ENCODE data around the gene TMEM178B. TPM values are rescaled to one million over a fixed set of nuclear protein-coding genes. Genes with fewer than 3 reads are reported as not detected.
A peak's percentile ranks its signal among the peaks of the same experiment; 100 is the strongest.

The TMEM178B gene
- total and polyA plus RNA-seq, 2 experiments from 2014 or later = 0.39 to 0.46 TPM

DNA sequence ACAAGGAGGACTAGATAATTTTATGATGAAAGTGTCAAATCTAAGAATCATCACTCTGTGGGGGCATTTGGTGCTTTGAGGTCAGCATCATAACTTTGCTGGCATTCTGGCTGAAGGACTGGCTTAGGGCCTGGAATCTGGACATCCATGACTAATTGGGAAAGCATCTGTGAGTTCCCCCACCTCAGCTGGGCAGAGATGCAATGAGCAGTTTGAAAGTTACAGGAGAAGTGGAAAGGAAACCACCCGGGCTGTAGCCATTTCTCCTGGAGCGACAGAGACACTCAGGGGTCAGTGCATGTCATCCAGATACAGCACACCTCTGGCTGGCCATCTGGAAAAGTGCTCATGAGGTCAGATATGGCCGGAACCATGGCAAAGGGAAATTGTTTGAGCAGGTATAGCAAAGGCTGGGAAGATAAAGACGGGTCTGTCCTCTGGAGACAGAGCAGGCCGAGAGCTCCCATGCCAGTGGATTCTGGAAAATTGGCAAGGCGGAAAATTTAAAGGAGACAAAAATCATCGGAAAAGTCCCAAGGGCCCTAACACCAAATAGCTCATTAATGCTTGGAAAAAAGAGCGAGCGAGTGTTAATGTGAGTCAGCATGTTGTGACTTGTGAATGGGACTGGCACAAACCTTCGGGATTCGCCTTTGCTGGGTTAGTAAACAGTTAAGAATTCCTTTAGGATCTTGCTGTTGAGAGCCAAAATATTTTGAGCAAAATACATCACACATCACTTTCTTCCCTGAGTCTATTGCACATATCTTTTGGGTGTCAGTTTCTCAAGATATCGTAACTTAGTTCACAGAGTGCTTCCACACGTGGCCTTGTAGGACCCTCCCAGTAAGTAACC lies 288.9 kb downstream of the TMEM178B start:
- Histone ChIP-seq H3K9me3 (ENCODE audit: low read depth) (no peaks in the 10 kb centered on the region), H3K4me1 (ENCODE audit: low read depth) (peaks cover 27% of the 10 kb centered on the region), H3K4me3 (no peak overlapping the region), H3K36me3 (no peaks in the 10 kb centered on the region), H3K27ac (peak overlapping the region; percentile 10), H3K27me3 (no peaks in the 10 kb centered on the region)
- peak; percentile 18 to 81 for DNase-seq (ENCODE audit: low read depth in 1 of 2, low spot score in 1 of 2)
- TF ChIP-seq, protein P1, sequence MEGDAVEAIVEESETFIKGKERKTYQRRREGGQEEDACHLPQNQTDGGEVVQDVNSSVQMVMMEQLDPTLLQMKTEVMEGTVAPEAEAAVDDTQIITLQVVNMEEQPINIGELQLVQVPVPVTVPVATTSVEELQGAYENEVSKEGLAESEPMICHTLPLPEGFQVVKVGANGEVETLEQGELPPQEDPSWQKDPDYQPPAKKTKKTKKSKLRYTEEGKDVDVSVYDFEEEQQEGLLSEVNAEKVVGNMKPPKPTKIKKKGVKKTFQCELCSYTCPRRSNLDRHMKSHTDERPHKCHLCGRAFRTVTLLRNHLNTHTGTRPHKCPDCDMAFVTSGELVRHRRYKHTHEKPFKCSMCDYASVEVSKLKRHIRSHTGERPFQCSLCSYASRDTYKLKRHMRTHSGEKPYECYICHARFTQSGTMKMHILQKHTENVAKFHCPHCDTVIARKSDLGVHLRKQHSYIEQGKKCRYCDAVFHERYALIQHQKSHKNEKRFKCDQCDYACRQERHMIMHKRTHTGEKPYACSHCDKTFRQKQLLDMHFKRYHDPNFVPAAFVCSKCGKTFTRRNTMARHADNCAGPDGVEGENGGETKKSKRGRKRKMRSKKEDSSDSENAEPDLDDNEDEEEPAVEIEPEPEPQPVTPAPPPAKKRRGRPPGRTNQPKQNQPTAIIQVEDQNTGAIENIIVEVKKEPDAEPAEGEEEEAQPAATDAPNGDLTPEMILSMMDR (IDR thresholded peaks at IDR 0.05; ENCODE audit: low read depth, low read length) = no peak

DNA sequence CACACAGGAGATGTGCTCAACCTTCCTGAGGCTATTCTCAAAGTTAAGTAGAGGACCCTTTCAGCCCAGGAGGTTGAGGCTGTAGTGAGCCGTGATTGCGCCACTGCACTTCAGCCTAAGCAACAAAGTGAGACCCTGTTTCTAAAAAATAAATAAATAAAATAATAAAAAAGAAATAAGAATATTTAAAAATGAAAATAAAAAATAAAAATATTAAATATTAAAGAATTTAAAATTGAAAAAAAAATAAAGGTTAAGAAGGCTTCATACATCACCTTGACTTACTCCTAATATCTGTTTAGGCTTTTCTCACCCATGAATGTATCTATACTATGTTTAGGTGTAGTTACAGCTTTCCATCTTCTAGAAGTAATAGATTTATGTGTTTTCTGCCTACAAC lies 289.9 kb downstream of the TMEM178B start:
- Histone ChIP-seq H3K27ac (no peak overlapping the region), H3K36me3 (no peaks in the 10 kb centered on the region), H3K9me3 (ENCODE audit: low read depth) (no peaks in the 10 kb centered on the region), H3K4me1 (ENCODE audit: low read depth) (peaks cover 27% of the 10 kb centered on the region), H3K4me3 (no peak overlapping the region), H3K27me3 (no peaks in the 10 kb centered on the region)
- no peak for DNase-seq (ENCODE audit: low read depth in 1 of 2, low spot score in 1 of 2)
- TF ChIP-seq, protein P1 (IDR thresholded peaks at IDR 0.05; ENCODE audit: low read depth, low read length) = no peak

DNA sequence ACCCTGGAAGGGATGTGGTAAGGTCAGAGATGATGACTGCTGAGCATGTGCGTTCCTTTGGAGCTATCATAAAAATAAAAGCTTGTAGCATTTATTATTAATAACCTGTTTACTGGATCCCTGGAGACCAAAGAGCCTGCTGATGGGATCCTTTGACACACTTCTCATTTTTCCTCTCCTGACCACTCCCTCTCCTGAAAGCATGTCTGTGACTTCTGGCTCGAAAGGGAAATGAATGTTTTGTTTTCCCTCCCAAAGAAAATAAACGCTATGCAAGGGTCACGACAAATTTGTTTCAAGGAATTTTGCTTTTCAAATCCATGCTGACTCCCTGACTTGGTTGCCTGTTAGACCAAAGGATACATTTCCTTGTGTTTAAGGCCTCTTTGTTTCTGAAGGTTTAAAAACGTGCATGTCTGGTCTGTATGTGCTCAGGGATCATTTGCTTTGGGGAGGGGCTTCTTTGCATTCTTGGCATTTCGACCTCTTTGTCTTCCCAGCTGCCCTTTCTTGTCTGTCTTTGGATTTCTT lies 292.3 kb downstream of the TMEM178B start:
- H3K4me1 ChIP-seq (ENCODE audit: low read depth) = peaks cover 24% of the 10 kb centered on the region
- no peak for DNase-seq (ENCODE audit: low read depth in 1 of 2, low spot score in 1 of 2)
- H3K27me3 ChIP-seq = no peaks in the 10 kb centered on the region
- no peak overlapping the region for H3K27ac ChIP-seq
- H3K9me3 ChIP-seq (ENCODE audit: low read depth) = no peaks in the 10 kb centered on the region
- TF ChIP-seq, protein P1 (IDR thresholded peaks at IDR 0.05; ENCODE audit: low read depth, low read length) = no peak
- no peak overlapping the region for H3K4me3 ChIP-seq
- H3K36me3 ChIP-seq = no peaks in the 10 kb centered on the region

DNA sequence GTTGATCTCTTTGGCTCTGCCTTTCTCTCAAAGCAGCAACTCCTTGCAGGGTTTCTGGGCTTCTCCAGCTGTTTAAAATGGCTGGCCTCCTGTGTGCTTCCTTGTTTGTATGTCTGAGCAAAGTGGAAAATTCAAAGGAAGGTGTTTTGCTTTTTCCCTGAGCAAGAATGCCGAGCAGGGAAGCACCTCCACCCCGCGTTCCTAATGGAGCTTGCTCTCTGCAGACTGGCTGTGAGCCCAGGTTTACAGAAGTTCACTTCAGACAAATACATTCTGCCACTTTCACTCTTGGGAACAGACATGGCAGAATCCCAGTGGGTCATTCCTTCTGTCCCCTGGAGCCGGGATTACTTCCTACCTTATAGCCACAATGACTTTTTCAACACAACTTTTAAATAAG lies 295.6 kb downstream of the TMEM178B start:
- no peaks in the 10 kb centered on the region for H3K27me3 ChIP-seq
- no peak overlapping the region for H3K4me3 ChIP-seq
- TF ChIP-seq, protein P1 (IDR thresholded peaks at IDR 0.05; ENCODE audit: low read depth, low read length) = no peak
- H3K36me3 ChIP-seq = no peaks in the 10 kb centered on the region
- no peak overlapping the region for H3K27ac ChIP-seq
- peaks cover 10% of the 10 kb centered on the region for H3K4me1 ChIP-seq (ENCODE audit: low read depth)
- DNase-seq (ENCODE audit: low read depth in 1 of 2, low spot score in 1 of 2) = no peak
- H3K9me3 ChIP-seq (ENCODE audit: low read depth) = no peaks in the 10 kb centered on the region

DNA sequence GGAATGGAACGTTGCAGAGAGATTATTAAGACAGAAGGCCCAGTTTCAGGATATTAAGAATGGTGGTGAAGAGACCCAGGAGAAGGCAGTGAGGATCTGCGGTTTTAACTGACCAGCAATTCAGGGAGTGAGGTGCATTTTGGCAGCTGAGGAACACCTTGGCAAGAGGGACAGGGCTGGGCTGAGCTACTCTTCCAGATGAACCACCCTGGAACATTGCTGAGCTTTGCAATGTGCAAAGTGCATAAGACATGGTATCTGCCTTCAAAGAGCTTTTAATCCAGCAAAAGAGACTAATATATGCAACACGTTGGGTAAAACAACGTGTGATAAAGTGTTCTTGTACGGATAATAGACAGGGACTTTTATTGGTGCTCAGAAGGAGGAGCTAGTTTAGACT lies 296.3 kb downstream of the TMEM178B start:
- DNase-seq (ENCODE audit: low read depth in 1 of 2, low spot score in 1 of 2) = no peak
- no peaks in the 10 kb centered on the region for H3K36me3 ChIP-seq
- H3K9me3 ChIP-seq (ENCODE audit: low read depth) = no peaks in the 10 kb centered on the region
- no peak overlapping the region for H3K4me3 ChIP-seq
- H3K27me3 ChIP-seq = no peaks in the 10 kb centered on the region
- H3K4me1 ChIP-seq (ENCODE audit: low read depth) = peaks cover 10% of the 10 kb centered on the region
- TF ChIP-seq, protein P1 (IDR thresholded peaks at IDR 0.05; ENCODE audit: low read depth, low read length) = no peak
- H3K27ac ChIP-seq = no peak overlapping the region

All from cardiac muscle cell (in vitro differentiated cells and primary cell).